ENCODE measurements around the gene IGLL5. TPM values are rescaled to one million over a fixed set of nuclear protein-coding genes. Genes with fewer than 3 reads are reported as not detected.

IGLL5 gene
- total RNA-seq = not detected in 2 replicates

DNA sequence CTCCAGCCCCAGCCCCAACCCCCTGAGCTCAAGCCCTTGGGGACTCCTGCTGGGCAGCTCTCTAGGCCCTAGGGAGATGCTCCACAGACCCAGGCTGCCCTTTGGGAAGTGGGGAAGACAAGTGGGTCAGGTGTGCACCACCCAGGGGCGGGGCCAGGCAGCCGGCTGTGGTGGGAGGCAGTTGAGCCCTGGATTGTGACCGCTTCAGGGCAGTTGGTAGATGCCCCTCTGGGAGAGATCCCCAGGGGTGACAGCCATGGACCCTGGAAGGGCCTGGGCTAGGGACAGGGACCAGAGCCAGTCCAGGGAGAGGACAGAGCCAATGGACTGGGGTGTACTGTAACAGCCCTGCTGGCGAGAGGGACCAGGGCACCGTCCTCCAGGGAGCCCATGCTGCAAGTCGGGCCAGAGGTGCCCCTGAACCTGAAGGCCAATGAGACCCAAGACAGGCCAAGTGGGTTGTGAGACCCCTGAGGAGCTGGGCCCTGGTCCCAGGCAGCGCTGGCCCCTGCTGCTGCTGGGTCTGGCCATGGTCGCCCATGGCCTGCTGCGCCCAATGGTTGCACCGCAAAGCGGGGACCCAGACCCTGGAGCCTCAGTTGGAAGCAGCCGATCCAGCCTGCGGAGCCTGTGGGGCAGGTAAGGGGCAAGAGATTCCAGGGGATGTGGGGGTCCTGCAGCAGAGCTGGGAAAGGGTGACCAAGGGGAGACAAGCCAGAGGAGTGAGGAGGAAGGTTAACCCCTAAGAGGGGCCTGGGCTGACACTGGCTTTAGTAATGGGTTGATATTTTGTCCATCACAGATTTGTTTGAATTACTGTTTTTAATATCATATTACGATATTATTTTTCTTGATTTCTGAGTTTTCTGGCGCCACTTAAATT is at the start of gene IGLL5:
IGLL5 (plus strand) TSS at position 196 of the 883 bp plus-strand sequence; CDS start at position 434, 238 bp downstream.

Other genes starting within 250 kb of the IGLL5 start
- gene GGTLC2, start 243.2 kb upstream of the IGLL5 start, total RNA-seq = not detected in 2 replicates
- gene GNAZ, start 182.7 kb downstream of the IGLL5 start, total RNA-seq = 11.6 and 11.8 TPM in 2 replicates